HEK293 (cell line): Measurements from ENCODE around the gene ATP5F1D.

Source experiments
- BCL11A ChIP-seq: fragments of 450-650 bp; formaldehyde crosslinking; IDR thresholded peaks from 2 replicates; pipeline ENCODE4 v1.5.1; 2016; ENCODE audit warnings: low read depth, missing biosample characterization, missing genetic modification characterization
- ELK4 ChIP-seq: IDR thresholded peaks from 2 replicates; pipeline ENCODE4 v1.6.1; 2011; ENCODE audit warnings: mild to moderate bottlenecking, low read depth, low read length, borderline replicate concordance
- GLIS1 ChIP-seq: fragments of 450-650 bp; formaldehyde crosslinking; IDR thresholded peaks from 2 replicates; pipeline ENCODE4 v1.5.1; 2016; ENCODE audit warnings: missing biosample characterization, missing genetic modification characterization
- IKZF3 ChIP-seq: fragments of 450-650 bp; IDR thresholded peaks from 2 replicates; pipeline ENCODE4 v1.5.0; 2018; ENCODE audit warnings: missing biosample characterization, mild to moderate bottlenecking, missing genetic modification characterization, moderate library complexity
- REST ChIP-seq: fragments of 450-650 bp; formaldehyde crosslinking; IDR thresholded peaks from 2 replicates; pipeline ENCODE4 v1.5.1; 2016; ENCODE audit warnings: missing biosample characterization, missing genetic modification characterization
- ZBTB7A ChIP-seq: fragments of 450-650 bp; formaldehyde crosslinking; IDR thresholded peaks from 2 replicates; pipeline ENCODE4 v1.5.1; 2016; ENCODE audit warnings: low read depth, missing biosample characterization, missing genetic modification characterization
- ZFP3 ChIP-seq: fragments of 450-650 bp; formaldehyde crosslinking; IDR thresholded peaks from 2 replicates; pipeline ENCODE4 v1.5.1; 2016; ENCODE audit warnings: low read depth, missing biosample characterization, missing genetic modification characterization
- ZFP41 ChIP-seq: fragments of 450-650 bp; formaldehyde crosslinking; IDR thresholded peaks from 2 replicates; pipeline ENCODE4 v1.5.1; 2016; ENCODE audit warnings: missing biosample characterization, missing genetic modification characterization, borderline replicate concordance
- ZFP69B ChIP-seq: fragments of 450-650 bp; formaldehyde crosslinking; IDR thresholded peaks from 2 replicates; pipeline ENCODE4 v1.5.1; 2016; ENCODE audit warnings: missing biosample characterization, missing genetic modification characterization
- ZNF184 ChIP-seq: fragments of 450-650 bp; IDR thresholded peaks from 2 replicates; pipeline ENCODE4 v1.5.1; 2018; ENCODE audit warnings: missing biosample characterization, mild to moderate bottlenecking, missing genetic modification characterization
- ZNF2 ChIP-seq: fragments of 450-650 bp; formaldehyde crosslinking; IDR thresholded peaks from 2 replicates; pipeline ENCODE4 v1.5.1; 2016; ENCODE audit warnings: missing biosample characterization, missing genetic modification characterization
- ZNF23 ChIP-seq: fragments of 450-650 bp; formaldehyde crosslinking; IDR thresholded peaks from 2 replicates; pipeline ENCODE4 v1.5.1; 2016; ENCODE audit warnings: missing biosample characterization, missing genetic modification characterization, borderline replicate concordance
- ZNF248 ChIP-seq: fragments of 450-650 bp; formaldehyde crosslinking; IDR thresholded peaks from 2 replicates; pipeline ENCODE4 v1.5.1; 2017; ENCODE audit warnings: missing biosample characterization, missing genetic modification characterization
- ZNF335 ChIP-seq: fragments of 450-650 bp; formaldehyde crosslinking; conservative IDR thresholded peaks from 2 replicates; pipeline ENCODE4 v1.5.1; 2016; ENCODE audit warnings: missing biosample characterization, missing genetic modification characterization
- ZNF48 ChIP-seq: fragments of 450-650 bp; formaldehyde crosslinking; IDR thresholded peaks from 2 replicates; pipeline ENCODE4 v1.5.1; 2016; ENCODE audit warnings: missing biosample characterization, missing genetic modification characterization
- ZNF510 ChIP-seq: fragments of 450-650 bp; formaldehyde crosslinking; IDR thresholded peaks from 2 replicates; pipeline ENCODE4 v1.5.1; 2018; ENCODE audit warnings: mild to moderate bottlenecking, missing genetic modification characterization, missing biosample characterization; ENCODE audit not compliant: insufficient replicate concordance
- ZNF560 ChIP-seq: fragments of 450-650 bp; formaldehyde crosslinking; IDR thresholded peaks from 2 replicates; pipeline ENCODE4 v1.5.1; 2017; ENCODE audit warnings: missing biosample characterization, missing genetic modification characterization, borderline replicate concordance
- ZNF596 ChIP-seq: fragments of 450-650 bp; IDR thresholded peaks from 2 replicates; pipeline ENCODE4 v1.5.0; 2018; ENCODE audit warnings: missing biosample characterization, mild to moderate bottlenecking, missing genetic modification characterization, moderate library complexity
- ZNF658 ChIP-seq: fragments of 450-650 bp; formaldehyde crosslinking; IDR thresholded peaks from 2 replicates; pipeline ENCODE4; 2016; ENCODE audit warnings: missing biosample characterization, missing genetic modification characterization
- ZNF660 ChIP-seq: fragments of 450-650 bp; IDR thresholded peaks from 2 replicates; pipeline ENCODE4 v1.5.1; 2018; ENCODE audit warnings: missing biosample characterization, mild to moderate bottlenecking, missing genetic modification characterization
- ZNF692 ChIP-seq: fragments of 450-650 bp; formaldehyde crosslinking; IDR thresholded peaks from 2 replicates; pipeline ENCODE4 v1.5.1; 2016; ENCODE audit warnings: missing biosample characterization, missing genetic modification characterization
- ZNF707 ChIP-seq: fragments of 450-650 bp; formaldehyde crosslinking; IDR thresholded peaks from 2 replicates; pipeline ENCODE4 v1.5.1; 2016; ENCODE audit warnings: missing biosample characterization, missing genetic modification characterization
- ZNF837 ChIP-seq: fragments of 450-650 bp; formaldehyde crosslinking; IDR thresholded peaks from 2 replicates; pipeline ENCODE4 v1.5.1; 2016; ENCODE audit warnings: missing biosample characterization, missing genetic modification characterization
- ZSCAN4 ChIP-seq: fragments of 450-650 bp; formaldehyde crosslinking; IDR thresholded peaks from 2 replicates; pipeline ENCODE4 v1.5.1; 2017; ENCODE audit warnings: missing biosample characterization, missing genetic modification characterization
- TF ChIP-seq, protein P1 (sequence below): fragments of 450-650 bp; formaldehyde crosslinking; conservative IDR thresholded peaks from 2 replicates; pipeline ENCODE4 v1.5.1; 2016; ENCODE audit warnings: low read depth, missing biosample characterization, missing genetic modification characterization
- TF ChIP-seq, protein P2 (sequence below): fragments of 450-650 bp; formaldehyde crosslinking; IDR thresholded peaks from 2 replicates; pipeline ENCODE4 v1.5.1; 2016; ENCODE audit warnings: missing biosample characterization, missing genetic modification characterization

ATP5F1D gene

GRCh38 chr19:1249298-1249989 lies 7.9 kb downstream of the ATP5F1D start (continued):
- 0 out of 2 replicates have a peak, but pooled peaks have one; percentile 22 for TF ChIP-seq REST (tag by site-specific recombination)
- no peak for TF ChIP-seq ZNF48 (tag by site-specific recombination)
- no peak for TF ChIP-seq ZNF335 (tag by site-specific recombination)
- peak; percentile 28; the same call in 1 of the 2 replicates for TF ChIP-seq ZNF660 (tag by site-specific recombination)
- TF ChIP-seq ZFP69B: peak; percentile 82
- TF ChIP-seq, protein P1, sequence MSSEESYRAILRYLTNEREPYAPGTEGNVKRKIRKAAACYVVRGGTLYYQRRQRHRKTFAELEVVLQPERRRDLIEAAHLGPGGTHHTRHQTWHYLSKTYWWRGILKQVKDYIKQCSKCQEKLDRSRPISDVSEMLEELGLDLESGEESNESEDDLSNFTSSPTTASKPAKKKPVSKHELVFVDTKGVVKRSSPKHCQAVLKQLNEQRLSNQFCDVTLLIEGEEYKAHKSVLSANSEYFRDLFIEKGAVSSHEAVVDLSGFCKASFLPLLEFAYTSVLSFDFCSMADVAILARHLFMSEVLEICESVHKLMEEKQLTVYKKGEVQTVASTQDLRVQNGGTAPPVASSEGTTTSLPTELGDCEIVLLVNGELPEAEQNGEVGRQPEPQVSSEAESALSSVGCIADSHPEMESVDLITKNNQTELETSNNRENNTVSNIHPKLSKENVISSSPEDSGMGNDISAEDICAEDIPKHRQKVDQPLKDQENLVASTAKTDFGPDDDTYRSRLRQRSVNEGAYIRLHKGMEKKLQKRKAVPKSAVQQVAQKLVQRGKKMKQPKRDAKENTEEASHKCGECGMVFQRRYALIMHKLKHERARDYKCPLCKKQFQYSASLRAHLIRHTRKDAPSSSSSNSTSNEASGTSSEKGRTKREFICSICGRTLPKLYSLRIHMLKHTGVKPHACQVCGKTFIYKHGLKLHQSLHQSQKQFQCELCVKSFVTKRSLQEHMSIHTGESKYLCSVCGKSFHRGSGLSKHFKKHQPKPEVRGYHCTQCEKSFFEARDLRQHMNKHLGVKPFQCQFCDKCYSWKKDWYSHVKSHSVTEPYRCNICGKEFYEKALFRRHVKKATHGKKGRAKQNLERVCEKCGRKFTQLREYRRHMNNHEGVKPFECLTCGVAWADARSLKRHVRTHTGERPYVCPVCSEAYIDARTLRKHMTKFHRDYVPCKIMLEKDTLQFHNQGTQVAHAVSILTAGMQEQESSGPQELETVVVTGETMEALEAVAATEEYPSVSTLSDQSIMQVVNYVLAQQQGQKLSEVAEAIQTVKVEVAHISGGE (tag by site-specific recombination): no peak
- no peak for TF ChIP-seq ZBTB7A (tag by site-specific recombination)
- no peak for TF ChIP-seq ELK4
- no peak for TF ChIP-seq ZNF658 (tag by site-specific recombination)
- peak; percentile 42; the same call in 1 of the 2 replicates for TF ChIP-seq ZNF596 (tag by site-specific recombination)
- peak; percentile 95 for TF ChIP-seq IKZF3
- TF ChIP-seq ZNF692 (tag by site-specific recombination): peak; percentile 65
- no peak for TF ChIP-seq ZNF248 (tag by site-specific recombination)
- no peak for TF ChIP-seq ZNF837 (tag by site-specific recombination)
- TF ChIP-seq, protein P2, sequence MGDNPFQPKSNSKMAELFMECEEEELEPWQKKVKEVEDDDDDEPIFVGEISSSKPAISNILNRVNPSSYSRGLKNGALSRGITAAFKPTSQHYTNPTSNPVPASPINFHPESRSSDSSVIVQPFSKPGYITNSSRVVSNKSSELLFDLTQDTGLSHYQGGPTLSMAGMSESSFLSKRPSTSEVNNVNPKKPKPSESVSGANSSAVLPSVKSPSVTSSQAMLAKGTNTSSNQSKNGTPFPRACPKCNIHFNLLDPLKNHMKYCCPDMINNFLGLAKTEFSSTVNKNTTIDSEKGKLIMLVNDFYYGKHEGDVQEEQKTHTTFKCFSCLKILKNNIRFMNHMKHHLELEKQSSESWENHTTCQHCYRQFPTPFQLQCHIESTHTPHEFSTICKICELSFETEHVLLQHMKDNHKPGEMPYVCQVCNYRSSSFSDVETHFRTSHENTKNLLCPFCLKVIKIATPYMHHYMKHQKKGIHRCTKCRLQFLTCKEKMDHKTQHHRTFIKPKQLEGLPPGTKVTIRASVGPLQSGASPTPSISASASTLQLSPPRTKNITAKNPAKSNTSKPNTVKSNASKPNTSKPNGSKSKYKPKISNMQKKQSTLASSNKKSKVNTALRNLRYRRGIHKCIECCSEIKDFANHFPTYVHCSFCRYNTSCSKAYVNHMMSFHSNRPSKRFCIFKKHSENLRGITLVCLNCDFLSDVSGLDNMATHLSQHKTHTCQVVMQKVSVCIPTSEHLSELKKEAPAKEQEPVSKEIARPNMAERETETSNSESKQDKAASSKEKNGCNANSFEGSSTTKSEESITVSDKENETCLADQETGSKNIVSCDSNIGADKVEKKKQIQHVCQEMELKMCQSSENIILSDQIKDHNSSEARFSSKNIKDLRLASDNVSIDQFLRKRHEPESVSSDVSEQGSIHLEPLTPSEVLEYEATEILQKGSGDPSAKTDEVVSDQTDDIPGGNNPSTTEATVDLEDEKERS: no peak
- TF ChIP-seq BCL11A (tag by site-specific recombination): peak; percentile 60; the same call in 1 of the 2 replicates
- TF ChIP-seq ZSCAN4: no peak
- no peak for TF ChIP-seq ZFP41 (tag by site-specific recombination)
- TF ChIP-seq ZNF23 (tag by site-specific recombination): no peak
- TF ChIP-seq ZNF2 (tag by site-specific recombination): no peak
- no peak for TF ChIP-seq ZNF560
- TF ChIP-seq ZFP3 (tag by site-specific recombination): no peak
- no peak for TF ChIP-seq ZNF510
- peak; percentile 68 for TF ChIP-seq GLIS1
- no peak for TF ChIP-seq ZNF707
- no peak for TF ChIP-seq ZNF184 (tag by site-specific recombination)
